T-helper 1 cell treated with Interleukin-12 subunit alpha and Interleukin-12 subunit beta and Interleukin-4 antibody, amounts not matched to agents 30 μg/mL and 1 μg/mL, for 36 hours (primary cell): ENCODE results near the gene ATG2B.

Source experiments
- H3K27ac Mint-ChIP-seq: one replicate; pipeline ENCODE4 v1.8.0; 2021; ENCODE audit warnings: mild to moderate bottlenecking, mixed read lengths
- H3K27me3 Mint-ChIP-seq: one replicate; pipeline ENCODE4 v1.8.0; 2021; ENCODE audit warnings: low read depth, mixed read lengths
- H3K36me3 Mint-ChIP-seq: one replicate; pipeline ENCODE4 v1.8.0; 2021; ENCODE audit warnings: low read depth, mixed read lengths
- H3K4me1 Mint-ChIP-seq: one replicate; pipeline ENCODE4 v1.8.0; 2021; ENCODE audit warnings: low read depth, mixed read lengths
- H3K4me3 Mint-ChIP-seq: one replicate; pipeline ENCODE4 v1.8.0; 2021; ENCODE audit warnings: mild to moderate bottlenecking, moderate library complexity, mixed read lengths
- H3K9me3 Mint-ChIP-seq: one replicate; pipeline ENCODE4 v1.8.0; 2021; ENCODE audit warnings: mixed read lengths

ATG2B gene, protein sequence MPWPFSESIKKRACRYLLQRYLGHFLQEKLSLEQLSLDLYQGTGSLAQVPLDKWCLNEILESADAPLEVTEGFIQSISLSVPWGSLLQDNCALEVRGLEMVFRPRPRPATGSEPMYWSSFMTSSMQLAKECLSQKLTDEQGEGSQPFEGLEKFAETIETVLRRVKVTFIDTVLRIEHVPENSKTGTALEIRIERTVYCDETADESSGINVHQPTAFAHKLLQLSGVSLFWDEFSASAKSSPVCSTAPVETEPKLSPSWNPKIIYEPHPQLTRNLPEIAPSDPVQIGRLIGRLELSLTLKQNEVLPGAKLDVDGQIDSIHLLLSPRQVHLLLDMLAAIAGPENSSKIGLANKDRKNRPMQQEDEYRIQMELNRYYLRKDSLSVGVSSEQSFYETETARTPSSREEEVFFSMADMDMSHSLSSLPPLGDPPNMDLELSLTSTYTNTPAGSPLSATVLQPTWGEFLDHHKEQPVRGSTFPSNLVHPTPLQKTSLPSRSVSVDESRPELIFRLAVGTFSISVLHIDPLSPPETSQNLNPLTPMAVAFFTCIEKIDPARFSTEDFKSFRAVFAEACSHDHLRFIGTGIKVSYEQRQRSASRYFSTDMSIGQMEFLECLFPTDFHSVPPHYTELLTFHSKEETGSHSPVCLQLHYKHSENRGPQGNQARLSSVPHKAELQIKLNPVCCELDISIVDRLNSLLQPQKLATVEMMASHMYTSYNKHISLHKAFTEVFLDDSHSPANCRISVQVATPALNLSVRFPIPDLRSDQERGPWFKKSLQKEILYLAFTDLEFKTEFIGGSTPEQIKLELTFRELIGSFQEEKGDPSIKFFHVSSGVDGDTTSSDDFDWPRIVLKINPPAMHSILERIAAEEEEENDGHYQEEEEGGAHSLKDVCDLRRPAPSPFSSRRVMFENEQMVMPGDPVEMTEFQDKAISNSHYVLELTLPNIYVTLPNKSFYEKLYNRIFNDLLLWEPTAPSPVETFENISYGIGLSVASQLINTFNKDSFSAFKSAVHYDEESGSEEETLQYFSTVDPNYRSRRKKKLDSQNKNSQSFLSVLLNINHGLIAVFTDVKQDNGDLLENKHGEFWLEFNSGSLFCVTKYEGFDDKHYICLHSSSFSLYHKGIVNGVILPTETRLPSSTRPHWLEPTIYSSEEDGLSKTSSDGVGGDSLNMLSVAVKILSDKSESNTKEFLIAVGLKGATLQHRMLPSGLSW (N-terminal part only)

GRCh38 chr14:96362965-96363750, at the start of gene ATG2B, which contains the start of gene GSKIP:
TSS of gene ATG2B (minus strand) at chr14:96363341. CDS start at chr14:96362976, 365 bp downstream.
TSS of gene GSKIP (plus strand) at chr14:96363526. CDS start at chr14:96382248, 18,722 bp downstream.
- peak within 1 kb of the TSS; percentile 86 for H3K4me3 Mint-ChIP-seq
- H3K27ac Mint-ChIP-seq = peak within 1 kb of the TSS; percentile 85
- H3K36me3 Mint-ChIP-seq = peaks cover 9% of the 10 kb centered on the region
- H3K4me1 Mint-ChIP-seq = peaks cover 41% of the 10 kb centered on the region
- H3K9me3 Mint-ChIP-seq = no peaks in the 10 kb centered on the region
- H3K27me3 Mint-ChIP-seq = no peaks in the 10 kb centered on the region

GRCh38 chr14:96410119-96410518, 47.0 kb upstream of the ATG2B start:
- no peak overlapping the region for H3K4me3 Mint-ChIP-seq
- H3K27me3 Mint-ChIP-seq = peaks cover 4% of the 10 kb centered on the region
- H3K36me3 Mint-ChIP-seq = no peaks in the 10 kb centered on the region
- H3K9me3 Mint-ChIP-seq = no peaks in the 10 kb centered on the region
- H3K27ac Mint-ChIP-seq = no peak overlapping the region
- no peaks in the 10 kb centered on the region for H3K4me1 Mint-ChIP-seq

DNA sequence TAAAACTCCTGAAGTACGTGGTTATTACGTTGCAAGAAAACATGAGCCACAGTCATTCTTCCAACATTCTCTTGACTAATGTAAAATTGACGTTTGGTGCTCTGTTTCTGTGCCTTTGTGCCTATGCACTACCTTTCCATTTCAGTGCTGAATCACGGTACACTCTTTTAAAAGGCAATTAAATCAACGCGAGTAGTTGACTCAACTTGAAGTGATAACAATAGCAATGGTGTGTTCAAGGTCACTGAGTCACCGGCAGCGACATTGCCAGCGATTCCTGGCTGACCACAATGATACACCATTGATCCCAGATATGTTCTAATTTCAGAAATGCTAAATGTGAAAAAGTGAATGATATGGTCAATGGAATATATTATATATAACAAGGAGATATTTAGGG, 46.6 kb upstream of the ATG2B start:
- Mint-ChIP-seq H3K4me3 (no peak overlapping the region), H3K27ac (no peak overlapping the region), H3K4me1 (no peaks in the 10 kb centered on the region), H3K9me3 (no peaks in the 10 kb centered on the region), H3K27me3 (peaks cover 4% of the 10 kb centered on the region), H3K36me3 (no peaks in the 10 kb centered on the region)

GRCh38 chr14:96408608-96409007, 45.5 kb upstream of the ATG2B start:
- no peaks in the 10 kb centered on the region for H3K4me1 Mint-ChIP-seq
- H3K27ac Mint-ChIP-seq = no peak overlapping the region
- no peak overlapping the region for H3K4me3 Mint-ChIP-seq
- no peaks in the 10 kb centered on the region for H3K9me3 Mint-ChIP-seq
- H3K36me3 Mint-ChIP-seq = no peaks in the 10 kb centered on the region
- H3K27me3 Mint-ChIP-seq = peaks cover 4% of the 10 kb centered on the region

DNA sequence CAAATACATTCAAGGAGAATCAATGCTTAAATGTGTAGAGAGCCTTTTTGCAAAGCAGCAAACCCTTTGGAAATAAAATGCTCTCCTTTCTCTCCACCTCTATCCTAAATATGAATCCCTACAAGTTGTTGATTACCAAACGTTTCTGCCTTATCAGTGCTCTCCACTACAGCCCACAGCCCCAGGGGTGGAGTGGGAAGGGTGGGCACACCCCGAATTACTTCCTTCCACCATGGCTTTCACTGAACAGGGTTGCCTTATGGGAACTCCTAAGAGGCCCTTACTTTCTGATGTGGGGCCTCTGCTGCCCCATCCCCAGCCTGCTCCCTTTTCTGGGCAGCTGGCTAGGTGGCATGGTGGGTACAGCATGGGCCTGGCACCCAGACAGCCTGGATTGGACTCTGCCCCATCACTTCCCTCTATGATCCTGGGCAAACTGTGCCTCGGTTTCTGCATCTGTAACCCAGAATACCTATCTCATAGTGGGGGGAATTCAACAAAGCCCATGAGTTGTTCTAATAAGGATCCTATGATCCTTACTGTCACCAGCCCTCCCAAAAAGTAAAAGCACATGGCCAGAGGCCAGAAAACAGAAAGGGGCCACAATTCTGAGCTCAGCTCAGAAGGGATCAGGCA, 44.9 kb upstream of the ATG2B start:
- Mint-ChIP-seq H3K4me1 (no peaks in the 10 kb centered on the region), H3K27ac (no peak overlapping the region), H3K27me3 (peaks cover 4% of the 10 kb centered on the region), H3K36me3 (no peaks in the 10 kb centered on the region), H3K4me3 (no peak overlapping the region), H3K9me3 (no peaks in the 10 kb centered on the region)

DNA sequence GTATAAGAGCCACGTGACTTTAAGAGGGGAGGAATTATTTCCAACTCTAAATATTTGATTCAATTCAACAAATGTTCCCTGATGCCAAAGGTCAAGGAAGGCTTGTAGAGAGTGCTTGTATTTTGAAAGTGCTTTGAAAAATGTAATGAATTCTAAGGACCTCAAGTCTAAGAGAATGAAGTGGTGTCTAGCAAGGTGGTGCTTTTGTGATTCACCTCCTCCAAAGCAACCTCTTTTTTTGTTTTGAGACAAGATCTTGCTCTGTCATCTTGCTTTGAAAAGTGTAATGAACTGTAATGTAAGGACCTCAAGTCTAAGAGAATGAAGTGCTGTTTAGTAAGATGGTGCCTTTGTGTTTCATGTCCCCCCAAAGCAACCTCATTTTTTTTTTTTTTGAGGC, 42.5 kb upstream of the ATG2B start:
- no peaks in the 10 kb centered on the region for H3K36me3 Mint-ChIP-seq
- peaks cover 10% of the 10 kb centered on the region for H3K27me3 Mint-ChIP-seq
- H3K4me1 Mint-ChIP-seq = no peaks in the 10 kb centered on the region
- no peak overlapping the region for H3K4me3 Mint-ChIP-seq
- H3K27ac Mint-ChIP-seq = no peak overlapping the region
- no peaks in the 10 kb centered on the region for H3K9me3 Mint-ChIP-seq

DNA sequence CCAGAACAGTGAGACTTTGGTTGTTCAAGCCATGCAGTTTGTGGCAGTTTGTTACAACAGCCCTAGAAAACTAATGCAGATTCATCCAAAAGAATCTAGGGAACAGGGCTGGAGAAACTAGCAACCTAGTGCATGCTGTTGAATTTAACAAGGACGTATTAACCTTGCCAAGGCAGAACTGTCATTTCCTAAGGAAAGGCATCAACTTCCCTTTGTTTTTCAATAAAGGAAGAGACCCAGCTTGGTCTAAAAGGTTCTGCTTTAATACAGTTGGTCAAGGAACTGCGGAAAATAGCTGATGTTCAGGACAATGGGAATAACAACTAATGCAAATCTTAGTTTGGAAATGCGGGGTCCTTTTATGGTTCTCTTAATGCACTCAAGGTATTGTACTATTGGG, 40.3 kb upstream of the ATG2B start:
- Mint-ChIP-seq H3K9me3 (no peaks in the 10 kb centered on the region), H3K27me3 (peaks cover 12% of the 10 kb centered on the region), H3K4me3 (no peak overlapping the region), H3K27ac (no peak overlapping the region), H3K4me1 (no peaks in the 10 kb centered on the region), H3K36me3 (no peaks in the 10 kb centered on the region)

DNA sequence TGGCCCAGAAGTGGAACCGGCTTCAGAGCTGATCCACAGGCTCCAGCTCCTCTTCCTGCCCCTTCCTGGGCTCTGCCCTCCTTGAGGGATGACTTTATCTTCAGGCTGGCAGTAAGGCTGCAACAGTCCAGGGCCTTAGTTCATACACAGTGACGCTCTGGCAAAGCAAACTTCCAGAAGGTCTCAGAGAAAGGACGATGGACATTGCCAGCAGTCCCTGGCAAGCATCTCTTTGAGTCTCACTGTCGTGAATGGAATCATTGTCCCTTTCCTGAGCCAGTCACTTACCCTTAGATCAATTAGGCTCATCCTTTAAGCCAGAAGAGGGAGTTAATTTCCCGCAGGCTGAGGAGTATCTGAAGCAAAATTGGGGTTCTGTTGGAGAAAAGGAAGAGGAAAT, 37.4 kb upstream of the ATG2B start:
- H3K27ac Mint-ChIP-seq = no peak overlapping the region
- no peaks in the 10 kb centered on the region for H3K9me3 Mint-ChIP-seq
- H3K36me3 Mint-ChIP-seq = no peaks in the 10 kb centered on the region
- H3K4me3 Mint-ChIP-seq = no peak overlapping the region
- peaks cover 13% of the 10 kb centered on the region for H3K27me3 Mint-ChIP-seq
- H3K4me1 Mint-ChIP-seq = no peaks in the 10 kb centered on the region

- Mint-ChIP-seq H3K27ac (no peak overlapping the region), H3K9me3 (no peaks in the 10 kb centered on the region), H3K4me1 (no peaks in the 10 kb centered on the region), H3K36me3 (no peaks in the 10 kb centered on the region), H3K4me3 (no peak overlapping the region), H3K27me3 (peaks cover 19% of the 10 kb centered on the region)
Measured at GRCh38 chr14:96399405-96399804, 36.3 kb upstream of the ATG2B start.

DNA sequence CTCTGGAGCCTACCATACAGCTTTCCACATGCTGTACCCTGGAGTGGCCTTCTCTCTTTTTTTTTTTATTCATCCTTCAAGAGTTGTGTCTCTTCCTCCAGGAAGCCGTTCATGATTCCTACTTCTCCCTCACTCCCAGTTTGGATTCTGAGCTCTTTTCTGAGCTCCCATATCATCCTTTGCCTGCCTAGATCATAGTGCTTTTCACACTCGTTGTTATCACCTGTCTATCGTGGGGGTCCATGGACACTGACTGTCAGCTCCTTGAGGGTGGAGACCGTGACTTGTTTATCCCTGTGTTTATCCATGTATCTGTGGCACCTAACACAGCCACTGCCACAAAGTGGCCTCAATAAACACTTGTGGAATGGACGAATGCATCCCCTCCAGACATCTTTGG, 35.8 kb upstream of the ATG2B start:
- Mint-ChIP-seq H3K27ac (no peak overlapping the region), H3K4me3 (no peak overlapping the region)

DNA sequence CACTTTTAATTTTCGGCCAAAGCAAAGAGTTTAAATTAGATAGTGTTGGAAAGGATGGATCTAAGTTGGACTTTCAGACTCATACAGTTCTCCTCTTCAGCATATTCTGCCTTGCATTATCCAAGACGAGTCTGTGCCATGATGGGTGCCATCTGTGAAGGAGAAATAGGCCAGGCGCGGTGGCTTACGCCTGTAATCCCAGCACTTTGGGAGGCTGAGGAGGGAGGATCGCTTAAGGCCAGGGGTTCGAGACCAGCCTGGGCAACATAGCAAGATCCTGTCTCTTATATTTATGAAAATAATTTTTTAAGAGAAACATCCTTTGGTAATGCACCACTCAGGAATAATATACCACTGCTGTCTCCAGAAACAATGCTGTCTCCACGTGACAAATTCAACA, 35.3 kb upstream of the ATG2B start:
- Mint-ChIP-seq H3K27ac (no peak overlapping the region), H3K4me3 (no peak overlapping the region), H3K27me3 (peaks cover 19% of the 10 kb centered on the region), H3K9me3 (no peaks in the 10 kb centered on the region), H3K36me3 (no peaks in the 10 kb centered on the region), H3K4me1 (no peaks in the 10 kb centered on the region)

More for the DNA sequence above, 35.8 kb upstream of the ATG2B start:
- Mint-ChIP-seq H3K4me1 (no peaks in the 10 kb centered on the region), H3K27me3 (peaks cover 19% of the 10 kb centered on the region), H3K36me3 (no peaks in the 10 kb centered on the region), H3K9me3 (no peaks in the 10 kb centered on the region)

GRCh38 chr14:96394047-96394815, 31.1 kb upstream of the ATG2B start:
- H3K36me3 Mint-ChIP-seq = no peaks in the 10 kb centered on the region
- H3K27ac Mint-ChIP-seq = no peak overlapping the region
- H3K27me3 Mint-ChIP-seq = peaks cover 10% of the 10 kb centered on the region
- H3K4me1 Mint-ChIP-seq = peaks cover 5% of the 10 kb centered on the region
- H3K9me3 Mint-ChIP-seq = no peaks in the 10 kb centered on the region
- H3K4me3 Mint-ChIP-seq = no peak overlapping the region
